Coronary artery (tissue), 2 donors: ENCODE measurements around the gene BSPRY.

Experiments
- DNase-seq: peaks from one replicate; pipeline ENCODE4 v3.0.0-alpha.2; 2017; ENCODE audit warnings: low spot score
- H3K27ac ChIP-seq, 2 donors: fragments of 200-600 bp; sonication (generic); one replicate each; pipeline ENCODE4 v1.5.1; 2016 to 2019
- H3K4me3 ChIP-seq: fragments of 200-600 bp; sonication (generic); 2 replicates; pipeline ENCODE4 v1.5.1; 2016; ENCODE audit warnings: mild to moderate bottlenecking, moderate library complexity
- CTCF ChIP-seq: fragments of 200-600 bp; sonication (generic); IDR thresholded peaks from one replicate; pipeline ENCODE4 v1.5.1; 2019; ENCODE audit warnings: antibody characterized with exemption

BSPRY gene

GRCh38 chr9:113349445-113350094 is at the start of gene BSPRY:
Gene BSPRY (plus strand): TSS chr9:113349541. CDS start chr9:113349580, 39 bp downstream.
- no peak for DNase-seq
- TF ChIP-seq CTCF: no peak
- Histone ChIP-seq H3K4me3 (peak within 1 kb of the TSS; percentile 75), H3K27ac (no peak within 1 kb of the TSS)

- no peak overlapping the region for H3K4me3 ChIP-seq
These were observed 49.5 kb upstream of the BSPRY start for GRCh38 chr9:113299800-113300292.

GRCh38 chr9:113301548-113301947 is 47.8 kb upstream of the BSPRY start:
- DNase-seq: no peak
- H3K4me3 ChIP-seq: no peak overlapping the region
- no peak for TF ChIP-seq CTCF
- no peak overlapping the region for H3K27ac ChIP-seq

More at GRCh38 chr9:113299800-113300292, 49.5 kb upstream of the BSPRY start:
- no peak for TF ChIP-seq CTCF
- H3K27ac ChIP-seq: no peak overlapping the region
- DNase-seq: no peak

- Histone ChIP-seq H3K4me3 (no peak within 1 kb of the TSS), H3K27ac (no peak within 1 kb of the TSS)
- DNase-seq: no peak
- no peak for TF ChIP-seq CTCF
These were observed 46.4 kb upstream of the BSPRY start, which contains the start of gene RNF183 for GRCh38 chr9:113302792-113303418. Gene RNF183 (minus strand): TSS chr9:113303376. CDS start chr9:113298184, 5,192 bp downstream.

- Histone ChIP-seq H3K4me3 (no peak overlapping the region), H3K27ac (no peak overlapping the region)
- no peak for DNase-seq
- no peak for TF ChIP-seq CTCF
These were observed 42.8 kb upstream of the BSPRY start for GRCh38 chr9:113306566-113306965.

- no peak overlapping the region for H3K27ac ChIP-seq
- no peak for TF ChIP-seq CTCF
- H3K4me3 ChIP-seq: no peak overlapping the region
- no peak for DNase-seq
These were observed 41.9 kb upstream of the BSPRY start for GRCh38 chr9:113307396-113307975.
